Measurements from ENCODE around the gene ERP44.

GRCh38 chr9:100084734-100085133 lies 14.1 kb downstream of the ERP44 start:
- TF ChIP-seq CTCF (IDR thresholded peaks at IDR 0.05; ENCODE audit: poor library complexity) (no peak), EZH2phosphoT487 (IDR thresholded peaks at IDR 0.05; ENCODE audit: low read depth, severe bottlenecking, unreplicated experiment) (no peak), EZH2 (IDR thresholded peaks at IDR 0.05; ENCODE audit: borderline replicate concordance) (no peak)

All from hepatocyte (in vitro differentiated cells).